Measurements from ENCODE around the gene N4BP3. TPM values are rescaled to one million over a fixed set of nuclear protein-coding genes. Genes with fewer than 3 reads are reported as not detected.
A peak's percentile ranks its signal among the peaks of the same experiment; 100 is the strongest.

Gene N4BP3
- total RNA-seq, 1 experiment from 2014 or later: 3.2 TPM

DNA sequence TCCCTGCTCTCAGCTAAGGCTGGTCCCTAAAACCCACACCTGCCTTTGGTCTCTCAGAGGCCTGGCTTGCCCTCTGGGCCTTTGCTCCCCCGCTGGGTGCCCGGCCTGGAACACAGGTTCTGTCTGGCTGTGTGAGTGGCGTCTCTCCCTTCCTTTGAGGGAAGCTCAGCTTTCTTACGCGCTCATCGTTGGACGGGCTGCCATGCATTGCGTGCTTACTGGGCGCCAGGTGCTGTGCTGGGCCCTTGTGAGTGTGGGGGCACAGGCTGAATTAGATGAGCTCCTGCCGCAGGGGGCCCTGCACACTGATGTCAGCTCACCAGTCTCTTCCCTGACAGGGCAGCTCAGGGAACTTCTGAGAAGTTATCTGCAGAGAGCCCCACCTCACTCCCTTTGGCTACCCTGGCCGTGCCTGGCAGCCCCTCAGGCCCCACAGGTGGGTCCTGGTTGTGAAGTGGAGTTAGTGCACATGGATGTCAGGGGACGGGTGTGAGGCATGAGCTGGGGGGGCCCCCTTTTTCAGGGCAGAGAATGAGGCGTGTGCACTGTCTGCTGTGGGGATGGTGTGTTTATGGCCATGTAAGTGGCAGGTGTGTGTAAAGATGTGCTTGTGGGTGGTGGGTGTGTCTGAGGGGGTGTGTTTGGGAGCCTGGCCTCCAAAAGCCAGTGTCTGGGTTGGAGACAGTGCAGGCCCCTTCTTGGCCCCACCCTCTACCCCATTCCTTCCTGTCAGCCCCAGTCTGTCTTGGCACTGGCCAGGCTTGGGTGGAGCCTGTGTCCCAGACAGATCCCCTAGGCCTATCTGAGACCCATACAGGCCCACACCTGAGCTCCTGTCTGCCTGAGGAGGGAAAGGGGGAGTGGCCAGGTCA lies 10.0 kb downstream of the N4BP3 start:
- Mint-ChIP-seq H3K4me1 (ENCODE audit: low read depth, unreplicated experiment) (no peaks in the 10 kb centered on the region), H3K36me3 (ENCODE audit: insufficient read depth, unreplicated experiment) (peaks cover 11% of the 10 kb centered on the region), H3K4me3 (ENCODE audit: unreplicated experiment) (no peak overlapping the region), H3K9me3 (ENCODE audit: unreplicated experiment) (no peaks in the 10 kb centered on the region), H3K27ac (ENCODE audit: unreplicated experiment) (peak overlapping the region; percentile 40), H3K27me3 (ENCODE audit: insufficient read depth, unreplicated experiment) (no peaks in the 10 kb centered on the region)
- peaks cover 12% of the 10 kb centered on the region; the same call in 1 of the 2 replicates for H3K4me1 ChIP-seq
- TF ChIP-seq, protein P1, sequence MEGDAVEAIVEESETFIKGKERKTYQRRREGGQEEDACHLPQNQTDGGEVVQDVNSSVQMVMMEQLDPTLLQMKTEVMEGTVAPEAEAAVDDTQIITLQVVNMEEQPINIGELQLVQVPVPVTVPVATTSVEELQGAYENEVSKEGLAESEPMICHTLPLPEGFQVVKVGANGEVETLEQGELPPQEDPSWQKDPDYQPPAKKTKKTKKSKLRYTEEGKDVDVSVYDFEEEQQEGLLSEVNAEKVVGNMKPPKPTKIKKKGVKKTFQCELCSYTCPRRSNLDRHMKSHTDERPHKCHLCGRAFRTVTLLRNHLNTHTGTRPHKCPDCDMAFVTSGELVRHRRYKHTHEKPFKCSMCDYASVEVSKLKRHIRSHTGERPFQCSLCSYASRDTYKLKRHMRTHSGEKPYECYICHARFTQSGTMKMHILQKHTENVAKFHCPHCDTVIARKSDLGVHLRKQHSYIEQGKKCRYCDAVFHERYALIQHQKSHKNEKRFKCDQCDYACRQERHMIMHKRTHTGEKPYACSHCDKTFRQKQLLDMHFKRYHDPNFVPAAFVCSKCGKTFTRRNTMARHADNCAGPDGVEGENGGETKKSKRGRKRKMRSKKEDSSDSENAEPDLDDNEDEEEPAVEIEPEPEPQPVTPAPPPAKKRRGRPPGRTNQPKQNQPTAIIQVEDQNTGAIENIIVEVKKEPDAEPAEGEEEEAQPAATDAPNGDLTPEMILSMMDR (IDR thresholded peaks at IDR 0.05; ENCODE audit: insufficient read depth in 1 of 2, low read depth in 1 of 2, low read length in 1 of 2, severe bottlenecking in 1 of 2, unreplicated experiment in 1 of 2): no peak
- H3K4me3 ChIP-seq (ENCODE audit: low read depth, low read length): no peak overlapping the region
- no peaks in the 10 kb centered on the region for H3K27me3 ChIP-seq (replicated peaks; ENCODE audit: control insufficient read depth, insufficient read depth, low read length)
- intact Hi-C loops (cut with micrococcal nuclease; ENCODE audit: unreplicated experiment): no loop called here
- no TSS peak for BruUV-seq (replicated peaks)
- DNase-seq: peak in 1 of 2 experiments; percentile 54
- no peaks in the 10 kb centered on the region for H3K9me3 ChIP-seq
- ChIA-PET CTCF (interaction anchor here (1.3 kb wide), 1 partner anchor 23 kb away, joined by 4 read pairs; no protein-coding TSS in a partner anchor), POLR2A (interaction anchor here (0.5 to 1.0 kb wide), 2 partner anchors 8 to 30 kb away, joined by 3 to 9 read pairs; partner anchors contain the start of gene NHP2)
- H3K36me3 ChIP-seq (ENCODE audit: control insufficient read depth, insufficient read depth, low read length): no peaks in the 10 kb centered on the region

DNA sequence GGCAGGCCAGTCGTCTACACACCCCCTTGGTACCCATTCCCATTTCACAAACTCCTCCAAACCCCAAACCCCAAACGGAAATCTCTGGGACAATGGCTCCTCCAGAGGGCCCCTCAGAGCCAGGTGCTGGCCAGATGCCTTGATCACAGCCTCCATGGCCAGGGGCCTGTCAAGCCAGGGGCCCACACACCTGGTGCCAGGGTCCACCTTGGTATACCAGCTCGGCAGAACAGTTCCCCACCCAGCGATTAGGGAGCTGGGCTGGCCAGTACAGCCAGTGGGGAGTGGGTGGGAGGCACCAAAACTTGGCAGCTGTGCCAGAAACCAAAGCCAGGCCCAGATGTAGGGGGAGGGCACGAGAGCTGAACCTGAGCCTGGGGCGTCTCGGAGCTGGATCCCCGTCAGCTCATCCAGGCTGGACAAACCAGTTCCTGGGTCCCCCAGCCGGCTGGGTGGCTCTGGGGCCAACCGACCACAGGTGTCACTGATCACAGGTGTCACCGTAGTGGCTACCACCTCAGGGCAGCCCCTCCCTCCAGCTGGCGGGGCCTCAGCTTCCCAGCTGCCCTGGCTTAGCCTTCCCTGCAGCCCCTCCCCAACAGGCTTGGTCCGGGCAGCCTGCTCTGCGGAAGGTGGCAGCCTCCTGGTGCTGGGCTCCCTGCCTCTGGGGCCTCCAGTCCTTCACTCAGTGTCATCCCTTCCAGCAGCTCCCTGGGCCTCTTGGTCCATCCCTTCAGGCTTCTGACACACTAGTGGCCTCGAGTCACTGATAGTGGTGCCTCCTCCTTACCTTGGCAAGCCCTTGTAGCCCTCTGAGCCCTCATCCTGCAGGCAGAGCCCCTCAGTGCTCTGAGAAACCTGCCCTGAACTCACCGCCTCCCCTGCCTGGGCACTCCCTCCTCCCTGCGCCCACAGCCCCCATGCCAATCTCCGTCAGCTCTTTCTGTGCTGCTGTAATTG lies 10.9 kb downstream of the N4BP3 start:
- no peak overlapping the region for H3K4me3 Mint-ChIP-seq (ENCODE audit: unreplicated experiment)
- Histone ChIP-seq H3K4me3 (ENCODE audit: low read depth, low read length) (no peak overlapping the region), H3K36me3 (ENCODE audit: control insufficient read depth, insufficient read depth, low read length) (no peaks in the 10 kb centered on the region), H3K9me3 (no peaks in the 10 kb centered on the region), H3K27me3 (replicated peaks; ENCODE audit: control insufficient read depth, insufficient read depth, low read length) (no peaks in the 10 kb centered on the region), H3K4me1 (peaks cover 12% of the 10 kb centered on the region; the same call in 1 of the 2 replicates)
- DNase-seq: peak; percentile 76 to 82
- H3K4me1 Mint-ChIP-seq (ENCODE audit: low read depth, unreplicated experiment): no peaks in the 10 kb centered on the region
- CTCF ChIA-PET: interaction anchor here (0.5 to 1.3 kb wide), 2 partner anchors 22 to 39 kb away, joined by 3 to 4 read pairs; no protein-coding TSS in a partner anchor
- TF ChIP-seq, protein P1 (IDR thresholded peaks at IDR 0.05; ENCODE audit: insufficient read depth in 1 of 2, low read depth in 1 of 2, low read length in 1 of 2, severe bottlenecking in 1 of 2, unreplicated experiment in 1 of 2): no peak
- BruUV-seq (replicated peaks): no TSS peak
- peaks cover 11% of the 10 kb centered on the region for H3K36me3 Mint-ChIP-seq (ENCODE audit: insufficient read depth, unreplicated experiment)
- POLR2A ChIA-PET: interaction anchor here (0.5 to 1.0 kb wide), 2 partner anchors 9 to 29 kb away, joined by 3 to 9 read pairs; partner anchors contain the start of gene NHP2
- no peaks in the 10 kb centered on the region for H3K27me3 Mint-ChIP-seq (ENCODE audit: insufficient read depth, unreplicated experiment)
- intact Hi-C loops (cut with micrococcal nuclease; ENCODE audit: unreplicated experiment): no loop called here
- no peaks in the 10 kb centered on the region for H3K9me3 Mint-ChIP-seq (ENCODE audit: unreplicated experiment)
- H3K27ac Mint-ChIP-seq (ENCODE audit: unreplicated experiment): peak overlapping the region; percentile 40

Data from Caco-2 (cell line).